ENCODE data around the gene AUTS2.
"Not testable (repeated sequence)": the region's sequence is repeated elsewhere in the genome, so short reads cannot be mapped to it uniquely, and the experiment has no call there.

The AUTS2 gene

GRCh38 chr7:69765879-69766278, 167.6 kb downstream of the AUTS2 start:
- no peak for DNase-seq

- DNase-seq: no peak
Measured at GRCh38 chr7:69768986-69769595, 170.8 kb downstream of the AUTS2 start.

GRCh38 chr7:69769826-69770225, 171.6 kb downstream of the AUTS2 start:
- no peak for DNase-seq

- peak; percentile 37 for DNase-seq
Measured at GRCh38 chr7:69770613-69771012, 172.3 kb downstream of the AUTS2 start.

- DNase-seq: peak; percentile 83
Measured at GRCh38 chr7:69772718-69773436, 174.6 kb downstream of the AUTS2 start.

- no peak for DNase-seq
Measured at GRCh38 chr7:69773535-69774225, 175.4 kb downstream of the AUTS2 start.

GRCh38 chr7:69775231-69775771, 177.0 kb downstream of the AUTS2 start:
- DNase-seq: no peak

- DNase-seq: no peak
Measured at GRCh38 chr7:69776611-69777010, 178.3 kb downstream of the AUTS2 start.

GRCh38 chr7:69778138-69778537, 179.9 kb downstream of the AUTS2 start:
- no peak for DNase-seq

GRCh38 chr7:69780379-69780778, 182.1 kb downstream of the AUTS2 start:
- peak; percentile 70 for DNase-seq

GRCh38 chr7:69781412-69781846, 183.2 kb downstream of the AUTS2 start:
- DNase-seq: no peak

- DNase-seq: no peak
Measured at GRCh38 chr7:69782917-69783684, 184.8 kb downstream of the AUTS2 start.

GRCh38 chr7:69786130-69786529, 187.9 kb downstream of the AUTS2 start:
- DNase-seq: not testable (repeated sequence)

GRCh38 chr7:69786730-69787395, 188.6 kb downstream of the AUTS2 start:
- DNase-seq: no peak

GRCh38 chr7:69787736-69788431, 189.6 kb downstream of the AUTS2 start:
- DNase-seq: no peak

GRCh38 chr7:69789563-69789962, 191.3 kb downstream of the AUTS2 start:
- DNase-seq: no peak

- peak; percentile 43 for DNase-seq
Measured at GRCh38 chr7:69790977-69791724, 192.9 kb downstream of the AUTS2 start.

GRCh38 chr7:69791739-69792138, 193.5 kb downstream of the AUTS2 start:
- DNase-seq: no peak

GRCh38 chr7:69795932-69796331, 197.7 kb downstream of the AUTS2 start:
- no peak for DNase-seq

GRCh38 chr7:69796416-69796815, 198.1 kb downstream of the AUTS2 start:
- DNase-seq: no peak
